Kidney epithelial cell (primary cell): ENCODE data around the gene MKX. TPM values are rescaled to one million over a fixed set of nuclear protein-coding genes. Genes with fewer than 3 reads are reported as not detected.

Experiments used
- DNase-seq: peaks from one replicate; pipeline ENCODE4 v3.0.0-alpha.2; 2010; ENCODE audit warnings: low read depth
- H3K27me3 ChIP-seq: 2 replicates; pipeline ENCODE4 v1.6.0; 2011; ENCODE audit warnings: low read length; ENCODE audit not compliant: control insufficient read depth, insufficient read depth
- H3K36me3 ChIP-seq: 2 replicates; pipeline ENCODE4 v1.5.1; 2011; ENCODE audit warnings: low read length; ENCODE audit not compliant: control insufficient read depth, insufficient read depth
- H3K4me3 ChIP-seq: 2 replicates; pipeline ENCODE4 v1.5.1; 2011; ENCODE audit warnings: low read depth, mild to moderate bottlenecking, control low read depth, low read length
- CTCF ChIP-seq: IDR thresholded peaks from 2 replicates; pipeline ENCODE4 v1.5.1; 2011; ENCODE audit warnings: mild to moderate bottlenecking, moderate library complexity, low read length, control low read depth, inconsistent platforms; ENCODE audit not compliant: insufficient read depth, poor library complexity, severe bottlenecking
- total RNA-seq: library from RNA; depleted of rRNA; stranded (reverse); fragments of >200 nt; gene quantifications from 2 replicates; pipeline ENCODE4 v1.2.3, GENCODE V29; 2015

The MKX gene
- total RNA-seq, 1 donor from 2014 or later = 3.2 TPM

DNA sequence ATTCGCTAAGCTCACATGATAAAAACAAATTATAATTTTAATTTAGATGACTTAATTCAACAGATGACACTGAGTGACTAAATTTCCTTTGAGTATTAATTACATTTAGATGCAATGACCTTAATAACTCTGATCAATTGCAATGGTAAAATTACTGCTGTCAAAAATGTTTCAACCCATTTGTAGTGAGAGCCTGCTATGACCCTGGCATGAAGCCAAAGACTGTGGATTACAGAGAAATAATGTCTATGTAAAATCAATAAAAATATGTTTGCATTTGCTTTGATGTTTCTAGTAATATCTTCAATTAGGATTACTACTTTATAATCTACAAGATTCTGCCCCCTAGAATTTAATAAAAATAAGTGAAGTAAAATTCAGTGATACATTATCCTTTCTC, 15.6 kb downstream of the MKX start:
- H3K4me3 ChIP-seq = no peak overlapping the region
- H3K36me3 ChIP-seq = no peaks in the 10 kb centered on the region
- H3K27me3 ChIP-seq = no peaks in the 10 kb centered on the region
- TF ChIP-seq CTCF = no peak
- DNase-seq = no peak

- H3K4me3 ChIP-seq = no peak overlapping the region
- H3K36me3 ChIP-seq = no peaks in the 10 kb centered on the region
- no peak for TF ChIP-seq CTCF
- DNase-seq = no peak
- no peaks in the 10 kb centered on the region for H3K27me3 ChIP-seq
These were observed 17.3 kb downstream of the MKX start for GRCh38 chr10:27728338-27728737.

DNA sequence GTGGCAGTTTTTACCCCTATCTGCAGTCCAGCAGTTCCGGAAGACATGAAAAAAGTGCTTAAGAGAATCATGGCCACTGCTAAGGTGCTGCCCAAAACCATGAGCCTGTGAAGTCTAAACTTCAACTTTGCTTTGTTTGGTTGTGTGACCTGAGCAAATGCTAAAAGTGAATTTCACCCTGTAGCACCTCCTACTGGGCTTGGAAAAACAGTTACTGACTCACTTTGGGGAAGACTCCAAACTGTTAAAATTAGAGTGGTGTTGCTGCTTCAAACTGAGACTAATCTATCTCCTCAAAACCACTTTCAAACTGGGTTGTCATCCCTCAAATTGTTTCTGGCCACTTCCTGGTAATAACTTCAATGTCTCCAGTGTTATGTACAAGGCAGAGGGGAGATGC, 21.3 kb downstream of the MKX start:
- Histone ChIP-seq H3K36me3 (no peaks in the 10 kb centered on the region), H3K4me3 (no peak overlapping the region), H3K27me3 (no peaks in the 10 kb centered on the region)
- no peak for DNase-seq
- peak; percentile 38 for TF ChIP-seq CTCF

DNA sequence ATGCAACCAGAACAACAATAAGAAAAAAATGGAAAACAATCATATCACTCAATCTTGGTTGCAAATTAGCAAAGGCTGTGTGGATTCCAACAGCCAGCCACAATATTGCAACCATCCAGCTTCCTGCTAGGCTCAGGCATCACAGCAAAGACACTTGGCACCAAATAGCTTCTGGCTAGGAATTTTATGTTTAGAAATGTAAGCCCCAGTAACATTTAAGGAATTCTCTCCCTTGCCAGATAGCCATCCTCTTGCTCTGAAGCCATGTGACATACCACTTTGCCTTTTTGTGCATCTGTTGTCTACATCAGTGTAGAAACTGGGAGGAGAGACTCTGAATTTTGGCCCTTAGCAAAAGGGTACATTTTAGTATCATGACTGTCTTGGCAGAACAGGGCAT, 22.2 kb downstream of the MKX start:
- no peaks in the 10 kb centered on the region for H3K27me3 ChIP-seq
- no peak overlapping the region for H3K4me3 ChIP-seq
- no peak for DNase-seq

DNA sequence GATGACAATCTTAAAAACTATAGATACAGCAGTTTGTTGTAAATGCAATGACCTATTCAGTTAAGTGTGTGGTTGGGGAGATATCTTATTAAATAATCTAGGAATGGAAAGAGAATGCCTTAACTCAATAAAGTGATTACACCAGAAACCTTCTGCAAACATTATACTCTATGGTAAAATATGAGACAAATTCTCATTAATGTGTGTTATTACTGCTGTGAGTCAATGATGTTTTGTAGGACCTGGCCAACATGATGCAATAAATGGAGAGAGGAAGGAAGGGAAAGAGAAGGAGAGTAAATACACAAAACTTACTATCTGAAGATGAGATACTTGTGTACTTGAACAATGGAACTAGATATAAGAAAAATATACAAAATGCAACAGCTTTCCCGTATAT, 25.1 kb downstream of the MKX start:
- TF ChIP-seq CTCF = no peak
- Histone ChIP-seq H3K4me3 (no peak overlapping the region), H3K27me3 (no peaks in the 10 kb centered on the region), H3K36me3 (no peaks in the 10 kb centered on the region)
- no peak for DNase-seq

More for the DNA sequence above, 22.2 kb downstream of the MKX start:
- no peaks in the 10 kb centered on the region for H3K36me3 ChIP-seq
- no peak for TF ChIP-seq CTCF

GRCh38 chr10:27719052-27719451, 26.6 kb downstream of the MKX start:
- TF ChIP-seq CTCF = no peak
- DNase-seq = no peak
- Histone ChIP-seq H3K27me3 (no peaks in the 10 kb centered on the region), H3K4me3 (no peak overlapping the region), H3K36me3 (no peaks in the 10 kb centered on the region)
